Hematopoietic multipotent progenitor cell treated with erythropoietin and hydrocortisone succinate and interleukin-3 and kit ligand, for 6 days (in vitro differentiated cells): ENCODE measurements around the gene NFIB.

Experiments
- DNase-seq: peaks from one replicate; pipeline ENCODE4 v3.0.0-alpha.2; 2015

The NFIB gene

DNA sequence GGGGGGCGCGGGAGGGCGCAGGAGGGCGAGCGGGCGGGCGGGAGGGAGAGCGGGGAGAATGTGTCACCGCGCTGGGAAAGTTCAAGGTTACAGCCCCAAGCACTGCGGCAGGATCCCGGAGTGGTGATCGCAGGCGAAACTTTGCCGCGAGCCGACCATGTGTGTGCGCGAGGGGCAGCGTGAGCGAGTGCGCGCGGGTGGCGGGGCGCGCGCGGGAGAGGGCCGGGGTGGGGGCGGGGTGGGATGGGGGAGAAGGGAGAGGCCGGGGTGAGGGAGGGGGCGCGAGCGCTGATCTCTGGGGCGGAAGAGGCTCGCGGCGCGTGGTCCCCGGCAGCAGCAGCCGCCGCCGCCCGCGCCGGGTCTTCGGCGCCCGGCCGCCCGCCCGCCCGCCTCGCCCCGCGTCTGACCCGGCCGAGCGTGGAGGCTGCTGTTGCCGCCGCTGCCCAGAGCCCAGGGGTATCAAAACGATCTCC is at the start of gene NFIB:
Gene NFIB, minus strand, starts transcription at position 191 of the 473 bp plus-strand sequence. CDS start 630 bp downstream, outside the sequence.
- DNase-seq, result peak; percentile 14

DNA sequence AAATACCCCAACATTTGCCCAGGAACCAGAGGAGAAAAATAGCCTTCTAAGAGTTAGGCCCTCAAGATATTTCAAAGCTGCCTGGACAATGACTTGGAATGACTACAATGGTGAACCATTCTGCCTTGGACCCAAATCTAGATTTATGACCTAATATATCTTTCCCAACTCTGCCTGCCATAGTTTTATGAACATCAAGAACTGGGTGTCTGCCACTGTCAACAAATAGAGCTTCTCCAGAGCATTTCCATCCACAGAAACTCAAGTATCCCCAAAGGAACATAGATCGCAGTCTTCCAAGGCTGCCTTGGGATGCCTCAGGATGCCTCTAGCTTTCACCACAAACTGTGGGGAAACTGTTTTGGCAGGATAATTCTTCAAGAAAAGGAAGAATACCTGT is 48.2 kb upstream of the NFIB start:
- no peak for DNase-seq

DNA sequence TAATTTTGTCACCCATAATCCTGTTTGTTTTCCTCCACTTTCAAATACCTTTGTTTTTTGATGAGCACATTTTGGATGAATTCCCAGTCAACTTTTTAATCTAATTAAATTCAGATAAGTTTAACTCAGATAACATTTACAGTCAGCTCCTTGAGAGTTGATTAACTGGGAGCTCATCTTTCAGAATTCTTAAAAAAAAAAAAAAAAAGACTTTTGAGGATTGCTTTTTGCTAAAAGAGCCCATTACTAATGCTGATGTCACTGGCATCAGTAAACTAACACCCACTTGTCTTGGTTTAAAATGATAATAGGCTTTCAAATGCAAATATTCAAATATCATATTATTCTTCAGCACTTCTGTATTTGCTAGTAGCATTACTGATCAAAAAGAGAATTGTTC is 47.1 kb upstream of the NFIB start:
- no peak for DNase-seq

DNA sequence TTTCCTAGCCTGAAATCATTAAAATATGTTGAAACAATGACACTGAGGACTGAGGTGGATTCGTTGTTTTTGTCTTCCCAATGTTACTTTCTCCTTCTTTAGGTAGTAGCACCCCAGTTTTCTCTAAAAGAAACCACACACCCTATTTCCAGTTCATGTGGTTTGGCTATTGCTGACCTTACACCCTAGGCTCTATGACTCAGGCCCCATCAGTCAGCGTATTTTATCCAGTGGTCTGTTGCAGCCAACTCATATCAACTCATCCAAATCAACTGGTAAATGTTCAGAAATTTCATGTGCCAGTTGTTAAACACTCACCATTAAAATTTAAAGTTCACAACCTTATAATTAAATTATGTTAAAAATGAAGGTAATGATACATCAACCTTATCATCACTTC is 44.6 kb upstream of the NFIB start:
- no peak for DNase-seq

DNA sequence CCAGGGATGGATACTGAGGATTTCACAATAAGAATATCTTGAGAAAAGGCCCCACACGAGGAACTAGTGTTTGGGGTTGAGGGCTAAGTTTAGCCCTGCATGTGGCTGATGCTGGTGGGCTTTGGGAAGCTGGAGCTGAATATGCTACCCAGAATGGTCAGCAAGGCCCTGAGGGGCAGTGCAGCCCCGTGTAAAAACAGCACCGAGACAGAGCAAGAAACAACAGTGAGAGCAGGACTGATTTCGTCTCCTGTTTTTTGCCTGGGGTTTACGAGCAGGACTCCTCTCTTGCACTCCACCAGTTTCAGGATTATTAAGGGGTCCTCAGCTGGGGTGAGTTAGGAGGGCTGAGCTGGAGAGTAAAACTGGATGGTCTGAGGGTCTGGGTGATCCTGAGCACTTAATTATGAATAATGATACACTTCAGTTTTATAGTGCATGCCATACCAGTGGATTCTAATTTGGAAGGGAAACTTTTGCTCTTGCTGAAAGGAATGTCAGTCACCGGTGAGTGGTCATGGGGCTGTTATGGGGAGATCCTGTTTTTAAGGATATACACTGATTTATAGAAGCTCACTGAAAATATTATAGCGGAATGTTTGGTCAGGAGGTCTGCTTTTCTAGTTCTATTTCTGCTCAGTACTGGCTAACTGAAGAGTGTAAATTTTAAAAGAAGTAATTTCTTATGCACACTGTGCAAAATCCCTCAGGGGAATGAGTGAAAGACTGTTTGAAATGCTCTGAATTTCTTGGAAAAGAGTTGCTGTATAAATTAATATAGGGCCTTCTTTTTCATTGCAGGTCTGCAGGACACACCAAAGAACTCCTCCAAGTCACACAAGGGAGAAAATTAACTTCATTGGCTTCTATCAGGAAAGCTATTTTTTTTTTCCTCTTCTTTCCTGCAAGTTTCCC is 42.7 kb upstream of the NFIB start:
- no peak for DNase-seq

DNA sequence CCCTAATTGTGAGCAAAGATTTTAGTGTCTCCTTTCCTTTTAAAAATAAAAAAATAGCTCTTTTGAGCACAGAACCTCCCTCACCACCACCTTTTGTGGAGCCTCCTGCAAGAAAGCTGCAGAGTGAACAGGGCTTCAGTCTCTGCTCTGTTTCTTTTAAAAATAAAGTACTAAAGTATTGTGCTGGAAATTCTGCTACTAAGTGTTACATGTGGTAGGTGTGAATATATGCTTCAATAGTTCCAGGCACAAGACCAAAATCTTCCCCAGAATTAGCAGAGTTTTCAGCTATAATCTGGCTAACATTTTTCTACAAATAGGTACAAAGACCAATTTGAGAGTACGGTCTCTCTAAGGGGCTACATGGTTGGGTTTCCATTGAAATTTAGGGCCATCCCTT is 40.3 kb upstream of the NFIB start:
- DNase-seq, result no peak

DNA sequence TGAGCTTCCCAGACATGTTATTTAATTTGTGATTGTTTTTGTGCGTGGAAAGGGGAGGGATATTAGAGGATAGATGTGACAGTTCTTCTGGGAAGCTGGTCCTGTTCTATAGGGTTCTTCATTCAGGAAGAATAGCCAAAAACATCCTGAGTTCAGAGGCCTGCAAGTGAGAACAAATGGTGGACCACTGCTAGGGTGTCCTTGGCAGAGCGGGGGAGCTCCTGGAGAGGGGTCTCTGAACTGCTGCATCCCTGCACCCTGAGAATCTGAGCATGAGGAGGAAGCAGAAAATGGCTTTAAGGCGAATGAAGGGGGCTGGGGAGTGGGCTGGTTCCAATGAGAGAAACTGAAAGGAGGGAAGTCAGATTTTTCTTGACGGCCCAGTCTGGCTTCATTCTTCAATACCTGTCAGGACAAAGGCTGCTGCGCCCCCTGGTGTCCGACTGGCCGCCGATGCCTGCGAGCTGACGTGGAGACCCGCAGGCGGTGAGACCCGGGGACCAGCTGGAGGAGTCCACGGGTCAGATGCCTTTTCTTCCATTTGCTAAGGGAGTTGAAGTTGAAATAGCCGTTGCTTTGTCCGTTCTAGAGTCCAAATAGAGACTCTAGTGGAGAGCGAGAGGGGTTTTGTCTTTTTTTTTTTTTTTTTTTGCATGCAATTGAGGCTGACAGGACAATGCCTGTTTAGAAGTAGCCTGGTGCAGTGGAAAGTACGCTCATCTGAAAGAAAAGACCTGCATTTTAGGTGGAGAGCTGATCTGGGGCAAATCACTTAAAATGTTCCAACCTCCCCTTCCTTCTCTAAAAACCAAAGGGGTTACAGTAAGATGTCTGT is 39.5 kb upstream of the NFIB start:
- peak; percentile 85 for DNase-seq

DNA sequence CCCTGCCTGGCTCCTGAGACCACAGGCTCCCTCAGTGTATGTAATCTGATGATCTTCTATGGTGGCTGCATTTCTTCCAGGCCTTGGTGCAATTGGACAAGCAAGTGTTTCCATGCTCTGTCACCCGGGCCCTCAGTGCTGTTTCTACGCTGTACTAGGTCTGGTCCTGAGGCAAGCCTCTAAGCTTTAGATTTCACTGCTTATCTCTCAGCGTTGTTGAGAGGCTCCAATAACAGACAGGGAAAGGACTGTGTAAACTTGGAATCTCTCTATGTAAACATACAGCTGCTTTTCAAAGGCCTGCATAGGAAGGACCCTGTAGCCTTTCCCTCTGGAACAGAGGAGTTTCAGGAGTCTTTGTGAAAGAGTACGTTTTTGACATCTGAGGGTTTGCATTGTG is 38.6 kb upstream of the NFIB start:
- DNase-seq, result no peak

DNA sequence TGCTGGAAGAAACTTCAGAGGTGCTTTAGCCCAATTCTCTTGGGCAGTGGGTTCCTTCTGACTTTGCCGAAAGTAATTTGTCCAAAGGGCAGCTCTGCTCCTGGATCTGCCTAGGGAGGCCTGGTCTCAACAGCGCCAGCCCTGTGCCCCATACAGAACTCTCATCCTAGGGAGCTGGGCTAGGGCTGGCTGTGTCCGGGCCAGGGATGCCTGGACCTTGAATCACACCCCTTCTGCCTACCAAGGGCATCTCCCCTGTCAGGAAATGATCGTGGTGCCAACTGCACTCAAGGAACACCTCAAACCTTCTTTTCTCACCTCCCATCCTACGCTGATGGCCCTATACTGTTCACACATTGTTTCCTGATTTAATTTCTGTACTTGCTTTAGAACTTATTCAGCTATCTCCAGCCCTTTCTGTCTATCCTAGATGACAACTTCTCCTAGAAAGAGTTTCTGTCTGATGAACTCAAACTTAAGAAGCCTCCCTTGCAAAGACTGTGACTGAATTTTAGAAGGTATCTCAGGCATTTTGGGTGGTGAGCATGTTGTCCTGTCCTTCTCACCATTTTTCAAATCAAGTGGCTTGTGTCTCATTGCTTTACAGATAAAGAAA is 37.4 kb upstream of the NFIB start:
- no peak for DNase-seq

DNA sequence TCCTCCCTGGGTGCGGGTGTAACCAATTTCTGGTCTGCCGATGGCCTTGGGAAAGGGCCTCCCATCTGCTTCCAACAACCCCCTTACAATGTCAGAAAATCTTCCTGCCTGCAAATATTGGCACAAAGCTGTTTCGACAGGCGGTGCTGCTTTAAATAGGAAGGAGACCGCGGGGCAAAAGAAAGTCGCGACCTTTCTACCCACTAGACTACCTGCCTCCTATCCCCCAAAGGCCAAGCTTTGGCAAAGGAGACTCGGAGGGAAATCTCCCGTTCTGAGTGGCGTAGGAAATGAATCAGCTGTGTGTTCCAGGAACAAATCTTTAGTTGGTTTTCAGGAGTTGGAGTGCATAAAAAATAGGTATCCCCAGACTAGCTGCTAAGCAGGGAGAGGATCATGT is 36.8 kb upstream of the NFIB start:
- no peak for DNase-seq

DNA sequence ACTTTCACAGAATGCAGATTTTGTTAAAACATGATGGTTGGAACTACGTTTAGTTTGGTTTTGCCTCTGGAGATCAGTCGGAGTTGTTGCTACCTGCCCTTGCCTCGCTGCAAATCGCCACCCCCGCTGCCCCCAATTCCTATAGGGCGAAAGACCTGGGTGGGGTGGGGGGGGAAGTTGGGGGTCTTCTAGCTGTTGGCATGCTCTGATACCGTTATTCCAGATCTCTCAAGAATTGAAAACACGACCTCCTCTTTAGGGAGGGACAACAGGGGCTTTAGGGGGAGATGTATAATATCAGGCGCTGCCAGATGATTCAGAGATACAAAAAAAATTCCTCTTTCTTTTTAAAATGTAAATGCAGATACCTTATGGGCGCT is 36.4 kb upstream of the NFIB start:
- DNase-seq, result no peak

DNA sequence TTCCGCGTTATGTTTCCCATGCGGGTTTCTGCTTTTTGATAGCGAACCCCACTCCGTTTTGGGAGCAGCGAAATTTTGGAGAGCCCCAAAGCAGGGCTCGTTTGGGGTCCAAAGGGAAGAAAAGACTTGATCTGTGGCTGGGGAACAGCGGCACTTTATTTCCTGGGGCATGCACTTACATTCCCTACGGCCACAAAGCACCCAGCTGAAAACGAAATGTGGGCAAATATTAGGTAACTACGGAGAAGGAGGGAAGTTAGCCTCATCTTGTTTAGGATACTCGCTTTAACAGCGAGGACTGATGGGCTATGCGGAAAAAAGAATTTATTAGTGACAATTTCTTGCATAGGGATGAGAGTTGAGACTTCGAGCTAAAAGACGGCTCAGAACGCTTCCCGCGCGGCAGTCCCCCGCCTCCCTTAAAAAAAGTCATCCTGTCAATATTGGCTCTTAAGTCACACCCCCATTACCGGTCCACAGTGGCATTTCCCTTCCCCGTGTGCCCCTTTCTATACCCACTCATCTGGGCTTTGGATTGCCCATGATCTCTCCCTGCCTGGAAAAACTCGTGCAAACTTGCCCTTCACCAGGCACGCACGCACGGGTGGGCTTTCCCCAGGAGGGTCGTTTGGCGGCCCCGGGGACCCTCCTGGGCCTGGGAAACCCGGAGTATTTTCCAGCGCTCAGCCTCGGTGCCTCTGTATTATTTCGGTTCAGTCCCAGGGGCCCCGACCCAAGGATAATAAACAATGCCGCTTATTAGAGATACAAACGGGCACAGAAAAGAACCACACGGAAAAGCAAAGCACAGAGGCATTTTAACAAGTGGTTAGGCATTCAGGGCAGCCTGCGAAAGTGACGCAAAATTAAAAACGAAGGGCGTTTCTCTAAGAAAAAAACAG is 35.8 kb upstream of the NFIB start:
- DNase-seq, result no peak

DNA sequence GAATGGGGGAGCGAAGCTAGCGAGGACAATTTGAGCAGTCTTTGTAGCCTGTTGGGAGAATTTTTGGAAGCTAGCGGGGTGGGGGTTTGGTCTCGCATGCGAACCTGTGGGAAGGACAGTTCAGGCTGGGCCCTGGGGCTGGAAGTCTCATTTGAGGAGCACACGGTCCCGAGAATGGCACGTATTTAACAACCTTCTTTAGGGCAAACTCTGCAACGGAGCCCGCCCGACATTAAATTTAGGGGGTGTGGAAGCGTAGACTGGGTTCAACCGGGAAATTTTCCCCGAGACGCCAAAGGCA is 35.2 kb upstream of the NFIB start:
- DNase-seq, result no peak

DNA sequence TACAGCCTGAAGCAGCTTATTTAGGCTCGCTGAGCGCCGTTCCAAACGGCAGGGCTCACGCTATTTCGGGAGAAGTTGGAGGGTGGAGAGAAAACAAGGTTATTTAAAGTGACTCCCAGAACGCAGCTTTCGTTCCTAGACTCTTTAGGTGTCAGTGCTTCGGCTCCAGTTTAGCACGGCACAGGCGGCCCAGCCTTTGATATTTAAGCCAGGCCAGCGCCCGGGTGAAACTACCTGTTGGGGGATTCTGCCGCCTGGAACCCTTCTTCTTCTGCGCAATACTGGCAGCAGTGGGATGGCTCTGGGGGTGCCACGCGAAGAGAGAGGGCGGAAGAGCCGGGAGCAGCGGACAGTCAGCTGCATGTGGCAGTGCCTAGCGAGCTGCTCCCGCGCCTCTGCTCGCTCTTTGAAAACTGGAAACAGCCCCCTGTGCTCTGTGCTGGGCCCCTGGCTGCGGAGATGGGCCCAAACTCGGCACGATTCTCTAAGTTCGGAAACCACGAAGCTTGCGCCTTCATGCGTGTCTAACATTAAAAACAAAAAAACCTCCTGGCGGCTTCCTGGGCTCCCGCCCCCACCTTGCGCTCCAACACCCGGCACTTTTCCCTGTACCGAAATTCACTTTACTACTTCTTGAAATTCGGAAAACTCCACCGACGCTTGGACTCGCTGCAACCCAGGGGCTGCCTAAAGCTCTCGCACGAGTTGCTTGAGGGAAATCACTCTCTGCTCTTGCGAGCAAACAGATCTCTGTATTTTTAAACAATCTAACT is 34.6 kb upstream of the NFIB start:
- DNase-seq, result peak; percentile 24

DNA sequence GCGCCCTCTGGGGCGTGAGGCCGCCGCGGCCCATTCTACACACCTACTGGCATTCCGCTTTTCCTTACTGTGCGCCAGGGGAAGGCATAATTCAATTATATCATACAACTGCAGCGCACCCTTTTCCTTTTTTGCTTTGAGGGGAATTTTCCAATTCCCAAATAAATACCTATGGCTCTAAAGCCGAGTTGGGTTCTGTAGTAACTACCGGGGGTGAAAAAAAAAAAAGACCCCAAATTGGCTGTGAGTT is 34.1 kb upstream of the NFIB start:
- DNase-seq, result no peak

DNA sequence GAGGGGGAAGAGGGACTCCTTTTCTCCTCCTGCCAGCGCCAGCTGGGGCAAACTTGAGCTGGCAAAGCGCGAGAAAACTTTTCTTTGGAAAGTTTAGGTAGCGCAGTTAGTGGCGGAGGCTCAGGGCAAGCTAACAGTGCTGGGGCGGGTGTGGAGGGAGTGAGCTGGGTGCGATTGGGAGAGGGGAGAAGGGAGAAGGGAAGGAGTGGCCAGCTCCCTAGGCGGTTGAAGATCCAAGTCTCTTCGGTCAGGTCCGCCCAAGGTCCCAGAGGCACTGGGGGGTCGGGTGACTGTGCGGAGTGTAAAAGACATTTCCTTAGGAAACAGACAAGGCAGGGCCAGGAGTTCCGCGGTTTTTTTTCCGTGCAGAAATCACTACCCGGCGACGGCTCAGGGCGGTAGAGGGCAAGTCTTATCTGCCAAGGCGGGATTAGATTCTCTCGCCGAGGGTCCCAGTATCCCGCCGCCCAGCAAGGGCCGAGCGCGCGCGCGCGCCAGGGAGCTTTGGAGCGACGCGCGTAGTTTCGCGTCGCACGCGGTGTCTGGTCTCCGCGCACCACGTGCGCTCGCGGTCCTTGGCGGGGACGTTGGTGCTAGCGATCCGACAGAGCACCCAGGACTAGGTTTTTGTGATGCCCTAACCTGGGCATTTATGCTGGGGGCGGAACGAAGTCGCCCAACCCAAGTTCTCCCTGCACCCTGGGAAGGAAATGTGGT is 33.6 kb upstream of the NFIB start:
- DNase-seq, result no peak

DNA sequence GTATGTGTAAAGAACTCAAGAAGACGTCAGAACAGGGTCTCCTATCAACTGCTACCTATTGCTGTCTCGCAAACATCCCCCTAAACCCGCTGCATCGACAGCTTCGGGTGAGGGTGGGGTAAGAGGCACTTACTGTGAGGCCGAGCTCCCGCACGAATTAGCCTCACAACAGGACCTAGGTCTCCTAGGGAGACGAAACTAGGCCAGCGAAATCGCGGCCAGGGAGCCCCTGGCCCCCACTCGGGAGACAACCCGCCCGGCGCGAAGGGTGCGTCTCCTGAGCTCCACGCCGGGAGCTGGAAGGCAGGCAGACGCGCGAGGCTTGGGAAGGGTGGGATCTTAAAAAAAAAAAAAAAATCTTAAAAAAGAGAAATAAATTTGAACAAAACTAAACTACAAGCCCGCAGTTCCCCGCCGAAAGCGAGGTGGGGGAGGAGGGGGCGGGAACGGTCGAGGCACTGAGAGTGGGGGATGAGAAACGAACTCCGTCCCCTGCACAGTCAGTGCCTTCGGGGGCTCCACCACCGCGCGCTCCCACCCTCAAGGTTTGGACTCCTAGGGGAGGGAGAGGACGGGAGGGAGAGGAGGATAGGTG is 33.0 kb upstream of the NFIB start:
- no peak for DNase-seq

DNA sequence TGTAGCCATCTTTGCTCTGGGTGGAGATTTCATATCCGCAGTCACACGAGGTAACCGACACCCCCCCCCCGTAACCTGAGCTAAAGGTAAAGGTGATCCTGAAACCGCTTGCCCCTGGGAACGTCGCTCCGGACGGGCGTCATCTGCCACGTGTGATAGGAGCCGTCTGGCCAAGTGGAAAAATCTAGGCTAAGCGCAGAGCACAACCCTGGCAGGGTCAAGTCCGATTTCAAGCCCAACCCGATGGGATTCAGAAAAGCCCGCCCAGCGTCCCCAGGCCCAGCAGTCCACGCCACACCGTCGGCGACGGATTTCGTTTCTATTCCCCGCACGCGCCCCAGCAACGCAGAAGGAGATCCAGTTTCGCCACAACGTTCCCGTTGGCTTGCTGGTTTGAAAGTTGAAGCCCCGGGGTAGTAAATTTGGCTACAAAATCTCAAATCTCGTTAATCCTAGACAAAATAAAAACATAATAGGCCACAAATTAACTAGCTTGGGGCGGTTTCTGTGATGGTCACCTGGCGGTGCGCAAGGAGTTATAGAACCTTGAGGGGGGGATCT is 32.4 kb upstream of the NFIB start:
- no peak for DNase-seq

DNA sequence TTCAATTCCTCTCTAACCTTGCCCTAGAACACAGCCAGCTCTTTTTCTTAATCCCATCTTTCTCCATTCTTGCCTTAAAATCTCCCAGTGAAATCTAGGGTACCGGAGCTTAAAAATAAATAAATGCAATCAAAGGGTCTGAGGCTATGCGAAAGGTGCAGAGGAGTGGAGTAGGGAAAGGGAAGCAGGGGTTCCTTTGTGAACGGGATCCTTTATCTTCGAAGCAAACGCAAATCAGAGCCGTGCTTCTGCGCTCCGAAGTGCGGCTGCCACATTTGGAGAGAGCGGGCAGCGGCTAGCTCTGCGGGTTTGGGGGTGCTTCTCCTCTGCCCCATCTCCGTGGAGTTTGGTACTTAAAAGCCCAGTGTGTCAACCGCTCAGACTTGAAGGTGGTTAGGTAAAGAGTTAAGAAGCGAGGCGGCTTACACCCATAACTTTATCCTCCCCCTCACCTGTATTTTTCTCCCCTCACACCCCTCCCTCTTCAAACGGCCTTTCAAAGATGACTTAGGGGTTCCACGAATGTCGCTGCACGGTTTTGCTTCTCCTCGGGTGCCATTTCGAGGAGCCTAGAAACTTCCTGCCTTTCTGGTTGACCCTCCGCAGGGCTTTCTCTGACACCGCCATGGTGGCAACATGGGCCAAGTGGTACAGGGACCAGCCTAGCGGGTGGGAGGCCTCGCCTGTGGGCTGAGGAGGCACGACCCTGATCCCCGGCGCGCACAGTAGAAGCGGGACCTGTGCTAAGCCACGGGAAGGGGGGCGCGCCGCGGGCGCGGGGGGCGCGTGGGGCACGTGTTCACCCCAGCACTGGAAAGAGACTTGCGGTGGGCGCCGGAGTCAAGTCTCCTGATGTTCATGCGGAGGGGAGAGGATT is 31.7 kb upstream of the NFIB start:
- DNase-seq, result no peak

DNA sequence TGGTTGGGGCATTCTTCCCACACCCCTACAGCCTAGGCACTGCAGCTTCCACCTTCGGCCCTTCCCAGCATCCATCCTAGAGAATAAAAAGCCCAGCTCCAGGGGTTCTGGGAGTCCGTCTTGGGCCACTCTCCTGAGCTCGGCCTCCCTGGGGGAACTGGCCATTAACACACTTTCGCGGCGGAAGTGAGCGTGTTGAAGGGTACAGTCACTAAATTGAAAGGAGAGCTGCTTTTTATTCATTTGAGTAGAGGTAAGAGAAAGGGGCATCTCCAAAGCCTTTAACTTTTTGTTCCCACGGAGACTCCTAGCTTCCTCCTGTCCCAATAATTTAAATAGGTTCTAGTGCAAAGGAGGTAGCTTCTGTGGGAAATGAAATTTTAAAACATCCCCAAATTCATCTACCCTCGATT is 31.0 kb upstream of the NFIB start:
- no peak for DNase-seq
